Measurements from ENCODE around the gene RDH13. TPM values are rescaled to one million over a fixed set of nuclear protein-coding genes. Genes with fewer than 3 reads are reported as not detected.
A peak's percentile ranks its signal among the peaks of the same experiment; 100 is the strongest.
"Not testable (repeated sequence)": the region's sequence is repeated elsewhere in the genome, so short reads cannot be mapped to it uniquely, and the experiment has no call there.

The RDH13 gene
- total RNA-seq, 1 experiment from 2014 or later: 8.7 TPM

DNA sequence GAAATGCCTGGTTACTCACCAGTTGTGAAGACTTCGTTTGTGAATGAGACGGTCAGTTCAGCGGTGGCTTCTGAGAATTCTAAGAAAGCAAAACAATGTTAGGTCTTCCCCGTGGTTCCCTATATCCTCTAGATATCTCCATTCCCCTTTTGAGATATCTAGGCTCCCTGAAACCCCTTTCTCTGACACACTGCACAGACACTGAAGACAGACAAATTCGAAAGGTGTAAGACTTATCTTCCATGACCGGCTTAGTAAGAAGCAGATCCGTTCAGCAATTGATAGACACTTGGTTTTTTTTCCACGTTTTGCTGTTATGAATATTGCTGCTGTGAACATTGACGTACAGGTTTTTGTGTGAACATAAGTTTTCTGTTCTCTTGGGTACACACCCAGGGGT is 44.3 kb downstream of the RDH13 start:
- no peak for DNase-seq (ENCODE audit: low read depth)

DNA sequence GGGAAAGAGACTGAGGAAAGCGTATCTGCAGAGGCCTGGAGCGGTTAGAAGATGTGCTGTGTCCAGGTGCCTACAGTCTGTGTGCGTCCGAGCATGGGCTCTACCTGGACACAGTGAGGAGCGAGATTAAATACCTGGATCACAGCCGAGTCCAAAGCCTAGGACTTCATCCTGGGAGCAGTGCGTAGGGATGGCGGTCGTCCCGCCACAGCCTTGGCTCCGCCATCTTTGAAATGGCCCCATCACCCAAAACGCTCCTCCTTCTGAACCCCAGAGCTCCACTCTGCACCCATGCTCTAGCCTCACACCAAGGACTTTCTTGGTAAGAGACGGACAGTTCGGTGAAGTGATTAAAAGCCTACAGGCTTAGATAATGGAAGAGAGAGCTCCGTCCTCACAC is 44.7 kb downstream of the RDH13 start:
- DNase-seq (ENCODE audit: low read depth): no peak

DNA sequence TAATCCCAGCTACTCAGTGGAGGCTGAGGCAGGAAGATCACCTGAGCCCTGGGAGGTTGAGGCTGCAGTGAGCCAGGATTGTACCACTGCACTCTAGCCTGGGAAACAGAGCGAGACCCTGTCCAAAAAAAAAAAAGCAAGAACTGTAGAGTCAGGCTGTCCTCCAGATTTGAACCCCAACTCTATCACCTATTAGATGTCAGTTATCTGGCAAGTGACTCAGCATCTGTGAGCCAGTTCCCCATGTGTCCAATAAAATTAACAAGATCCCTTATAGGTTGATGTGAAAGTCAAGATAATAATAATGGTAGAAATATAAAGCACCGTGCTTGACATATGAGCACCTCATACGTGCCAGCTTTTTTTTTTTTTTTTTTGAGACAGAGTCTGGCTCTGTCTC is 46.9 kb downstream of the RDH13 start:
- no peak for DNase-seq (ENCODE audit: low read depth)

DNA sequence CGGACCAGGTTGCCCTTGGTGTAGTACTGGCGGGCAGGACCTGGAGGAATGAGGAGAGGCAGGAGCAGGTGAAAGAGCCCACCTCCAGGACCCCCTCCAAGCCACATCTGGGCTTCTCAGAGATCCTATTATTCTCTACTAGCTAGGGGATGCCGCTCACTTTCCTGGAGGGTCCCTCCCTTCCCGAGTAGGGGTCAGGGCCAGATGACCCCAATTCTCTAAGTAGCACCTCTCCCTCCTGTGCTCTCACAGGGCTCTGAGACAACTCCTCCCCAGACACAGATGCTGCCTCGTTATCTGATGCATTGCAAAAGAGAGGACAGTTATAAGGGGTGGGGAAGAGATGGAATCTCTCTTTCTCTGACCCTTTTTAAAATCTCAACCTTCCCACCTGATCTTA is 47.8 kb downstream of the RDH13 start:
- DNase-seq (ENCODE audit: low read depth): no peak

DNA sequence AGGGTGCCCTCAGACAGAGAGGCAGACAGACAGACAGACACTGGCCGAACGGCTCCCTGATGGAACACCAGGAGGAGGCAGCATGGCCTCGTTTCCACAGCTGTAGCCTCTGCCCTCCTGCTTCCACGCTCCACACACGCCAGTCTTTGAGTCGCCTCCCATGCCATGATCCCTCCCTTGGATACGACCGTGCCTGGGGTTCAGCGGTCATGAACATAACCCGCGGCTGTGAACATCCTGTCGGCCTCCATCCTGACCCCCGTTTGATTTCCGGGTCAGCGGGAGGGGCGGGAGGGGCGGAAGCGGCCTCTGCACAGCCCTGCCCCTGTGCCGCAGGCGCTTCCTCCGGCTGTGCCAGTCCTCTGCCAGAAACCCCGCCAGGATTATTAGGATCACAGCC is 48.2 kb downstream of the RDH13 start:
- DNase-seq (ENCODE audit: low read depth): no peak

DNA sequence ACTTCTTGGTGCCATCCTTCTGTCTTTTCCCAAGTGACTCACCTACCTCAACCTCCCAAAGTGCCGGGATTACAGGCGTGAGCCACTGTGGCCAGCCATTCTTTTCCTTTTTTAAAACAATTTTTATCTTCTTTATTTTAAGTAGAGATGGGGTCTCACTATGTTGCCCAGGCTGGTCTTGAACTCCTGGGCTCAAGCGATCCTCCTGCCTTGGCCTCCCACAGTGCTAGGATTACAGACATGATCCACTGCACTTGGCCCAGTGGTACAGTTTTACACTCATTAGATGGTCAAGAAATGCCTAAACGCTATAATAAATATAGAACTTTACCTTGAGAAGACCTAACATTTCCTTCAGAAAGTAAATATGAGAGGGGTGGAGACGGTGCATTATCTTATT is 49.4 kb downstream of the RDH13 start:
- no peak for DNase-seq (ENCODE audit: low read depth)

DNA sequence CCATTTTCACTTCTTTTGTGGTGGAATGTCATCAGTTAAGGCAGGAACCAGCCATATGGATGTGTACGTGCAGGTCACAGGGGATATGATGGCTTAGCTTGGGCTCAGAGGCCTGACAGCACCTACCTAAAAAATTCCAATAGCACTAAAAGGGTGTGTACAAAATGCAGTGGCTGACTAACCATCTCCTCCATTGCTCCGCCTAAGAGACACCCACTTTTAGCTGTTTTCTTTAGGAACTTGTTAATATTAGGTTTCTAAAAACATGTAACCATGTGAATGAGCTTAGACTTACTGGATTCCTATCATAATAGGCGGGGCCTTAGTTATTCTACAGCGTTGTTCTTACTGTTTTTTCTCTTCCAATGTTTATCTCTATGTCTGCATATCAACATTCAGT is 50.6 kb downstream of the RDH13 start:
- DNase-seq (ENCODE audit: low read depth): no peak

DNA sequence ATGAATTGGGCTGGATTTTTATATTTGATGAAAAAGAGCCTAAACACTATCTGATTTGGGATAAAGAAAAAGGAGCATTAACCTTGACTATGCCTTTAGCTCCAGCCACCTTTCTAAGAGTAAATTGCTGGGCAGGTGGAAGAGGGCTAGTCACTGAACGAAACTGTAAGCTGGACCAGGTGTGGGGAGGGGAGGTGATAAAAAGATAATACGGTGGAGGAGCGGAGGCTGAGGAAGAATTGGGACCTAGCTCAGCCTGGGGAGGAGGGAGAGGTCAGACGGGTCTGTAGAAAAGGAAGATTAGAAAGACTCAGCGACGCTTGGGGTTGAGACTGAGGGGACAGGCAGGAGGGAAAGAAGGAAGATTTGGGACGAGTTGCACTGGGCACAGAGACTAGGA is 52.4 kb downstream of the RDH13 start:
- DNase-seq (ENCODE audit: low read depth): not testable (repeated sequence)

DNA sequence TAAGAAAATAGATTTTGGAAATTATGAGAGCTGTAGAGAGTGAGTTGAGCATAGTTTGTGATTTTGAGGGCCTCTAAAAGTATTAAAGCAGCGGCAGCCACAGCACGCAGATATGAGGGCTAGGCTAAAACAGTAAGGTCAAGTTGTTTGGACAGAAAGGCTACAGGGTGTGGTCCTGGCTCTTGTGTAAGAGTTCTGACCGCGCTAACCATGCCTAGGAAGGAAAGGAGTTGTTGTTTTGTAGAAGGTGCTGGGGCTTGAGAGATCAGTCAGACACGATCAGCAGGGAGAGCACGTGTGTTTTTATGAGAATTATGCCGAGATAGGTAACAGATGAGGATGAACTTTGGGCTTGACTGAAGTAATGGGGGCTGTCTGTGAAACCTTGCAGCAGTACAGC is 54.2 kb downstream of the RDH13 start:
- DNase-seq (ENCODE audit: low read depth): not testable (repeated sequence)

DNA sequence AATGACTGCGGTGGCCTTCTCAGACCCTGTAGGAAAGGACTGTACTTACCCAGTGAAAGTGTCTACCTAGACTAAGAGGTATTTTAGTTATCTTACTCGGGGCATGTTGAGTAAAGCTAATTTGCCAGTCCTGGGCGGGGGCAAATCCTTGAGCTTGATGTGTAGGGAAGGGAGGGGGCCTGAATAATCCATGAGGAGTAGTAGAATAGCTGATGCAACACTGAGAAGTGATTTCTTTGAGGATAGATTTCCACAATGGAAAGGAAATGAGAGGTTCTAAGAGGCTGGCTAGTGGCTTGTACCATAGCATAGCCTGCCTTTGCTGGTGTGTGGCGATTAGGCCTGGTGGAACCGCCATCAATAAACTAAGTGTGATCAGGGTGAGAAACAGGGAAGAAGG is 54.8 kb downstream of the RDH13 start:
- not testable (repeated sequence) for DNase-seq (ENCODE audit: low read depth)

DNA sequence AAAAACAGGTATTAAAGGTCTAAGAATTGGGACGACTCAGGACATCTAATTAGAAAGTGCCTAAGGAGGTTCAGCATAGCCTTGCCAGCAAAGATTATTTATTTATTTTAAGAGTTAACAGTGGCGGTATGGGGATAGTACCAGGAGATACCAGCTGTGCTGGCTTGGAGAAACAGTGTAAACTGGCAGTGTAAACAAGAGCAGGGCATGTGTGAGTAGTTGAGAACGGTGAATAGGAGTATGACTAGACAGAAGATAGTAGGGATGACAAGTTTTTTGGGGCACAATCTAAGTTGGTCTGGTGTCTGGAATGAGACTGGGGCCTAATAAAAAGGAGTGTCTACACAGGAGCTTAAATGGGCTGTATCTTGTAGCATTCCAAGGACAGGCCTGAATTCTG is 55.4 kb downstream of the RDH13 start:
- not testable (repeated sequence) for DNase-seq (ENCODE audit: low read depth)

DNA sequence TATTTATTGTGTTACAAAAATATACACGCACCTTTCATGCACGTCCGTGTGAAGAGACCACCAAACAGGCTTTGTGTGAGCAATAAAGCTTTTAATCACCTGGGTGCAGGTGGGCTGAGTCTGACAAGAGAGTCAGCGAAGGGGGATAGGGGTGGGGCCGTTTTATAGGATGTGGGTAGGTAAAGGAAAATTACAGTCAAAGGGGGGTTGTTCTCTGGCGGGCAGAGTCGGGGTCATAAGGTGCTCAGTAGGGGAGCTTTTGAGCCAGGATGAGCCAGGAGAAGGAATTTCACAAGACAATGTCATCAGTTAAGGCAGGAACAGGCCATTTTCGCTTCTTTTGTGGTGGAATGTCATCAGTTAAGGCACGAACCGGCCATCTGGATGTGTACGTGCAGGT is 56.2 kb downstream of the RDH13 start:
- DNase-seq (ENCODE audit: low read depth): not testable (repeated sequence)

DNA sequence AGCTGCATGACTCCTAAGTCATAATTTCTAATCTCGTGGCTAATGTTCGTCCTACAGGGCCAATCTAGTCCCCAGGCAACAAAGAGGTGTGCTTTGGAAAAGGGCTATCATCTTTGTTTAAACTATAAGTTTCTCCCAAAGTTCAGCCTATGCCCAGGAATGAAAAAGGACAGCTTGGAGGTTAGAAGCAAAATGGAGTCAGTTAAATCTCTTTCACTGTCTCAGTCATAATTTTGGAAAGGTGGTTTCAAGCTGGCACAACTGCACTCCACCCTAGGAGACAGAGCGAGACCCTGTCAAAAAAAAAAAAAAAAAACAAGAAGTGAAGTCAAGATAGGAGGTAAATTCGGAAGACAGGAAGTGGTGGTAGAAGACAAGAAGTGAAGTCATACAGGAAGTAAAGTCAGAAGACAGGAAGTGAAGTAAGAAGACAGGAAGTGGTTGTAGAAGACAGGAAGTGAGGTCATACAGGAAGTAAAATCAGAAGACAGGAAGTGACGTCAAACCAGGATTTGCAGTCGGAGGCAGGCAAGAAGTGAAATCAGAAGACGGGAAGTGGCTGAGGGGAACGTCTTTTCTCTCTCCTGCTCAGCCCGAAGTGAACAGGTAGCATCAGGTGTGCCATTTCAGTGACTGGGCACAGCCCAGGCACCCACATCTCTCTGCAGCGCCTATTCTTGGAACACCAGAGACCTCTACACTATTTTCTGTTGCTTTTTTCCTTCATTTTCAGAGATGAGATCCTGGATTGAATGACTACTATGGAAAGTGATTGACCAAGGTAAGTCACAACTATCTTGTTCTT is 57.1 kb downstream of the RDH13 start:
- DNase-seq (ENCODE audit: low read depth): peak; percentile 29

DNA sequence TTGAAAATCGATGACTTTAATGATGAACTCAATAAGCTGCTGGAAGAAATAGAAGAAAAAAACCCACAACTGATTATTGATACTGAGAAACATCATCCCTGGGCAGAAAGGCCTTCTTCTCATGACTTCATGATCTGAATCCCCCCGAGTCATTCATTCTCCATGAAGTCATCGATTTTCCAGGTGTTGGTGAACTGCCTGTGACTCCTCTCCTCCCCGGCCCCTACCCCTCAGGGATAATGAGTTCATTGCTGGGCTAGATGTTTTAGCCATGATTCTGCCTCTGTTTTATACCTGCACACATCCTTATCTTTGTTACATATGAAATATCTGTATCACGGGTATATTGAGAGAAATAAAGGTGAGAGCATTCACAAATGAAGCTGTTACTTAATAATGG is 62.2 kb downstream of the RDH13 start:
- no peak for DNase-seq (ENCODE audit: low read depth)

DNA sequence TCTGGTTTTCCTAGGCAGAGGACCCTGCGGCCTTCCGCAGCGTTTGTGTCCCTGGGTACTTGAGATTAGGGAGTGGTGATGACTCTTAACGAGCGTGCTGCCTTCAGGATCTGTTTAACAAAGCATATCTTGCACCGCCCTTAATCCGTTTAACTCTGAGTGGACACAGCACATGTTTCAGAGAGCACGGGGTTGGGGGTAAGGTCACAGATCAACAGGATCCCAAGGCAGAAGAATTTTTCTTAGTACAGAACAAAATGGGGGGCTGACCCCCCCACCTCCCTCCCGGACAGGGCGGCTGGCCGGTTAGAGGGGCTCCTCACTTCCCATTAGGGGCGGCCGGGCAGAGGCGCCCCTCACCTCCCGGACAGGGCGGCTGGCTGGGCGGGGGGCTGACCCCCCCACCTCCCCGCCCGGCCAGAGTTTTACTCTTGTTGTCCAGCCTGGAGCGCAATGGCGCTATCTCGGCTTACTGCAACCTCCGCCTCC is 64.2 kb downstream of the RDH13 start:
- DNase-seq (ENCODE audit: low read depth): not testable (repeated sequence)

DNA sequence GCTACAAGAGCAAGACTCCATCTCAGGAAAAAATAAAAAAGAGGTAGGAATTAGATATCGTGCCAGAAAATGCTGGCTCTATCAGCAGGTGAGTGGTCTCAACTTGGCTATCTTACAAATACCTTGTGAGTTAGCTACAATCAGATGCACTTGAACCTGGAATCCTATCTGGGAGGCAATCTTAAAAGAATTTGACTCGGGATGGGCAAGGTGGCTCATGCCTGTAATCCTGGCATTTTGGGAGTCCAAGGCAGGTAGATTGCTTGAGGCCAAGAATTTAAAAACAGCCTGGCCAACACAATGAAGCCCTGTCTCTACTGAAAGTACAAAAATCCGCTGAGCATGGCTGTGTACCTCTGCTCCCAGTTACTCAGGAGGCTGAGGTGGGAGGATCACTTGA is 67.4 kb downstream of the RDH13 start:
- no peak for DNase-seq (ENCODE audit: low read depth)

Other genes with a start within 250 kb of the RDH13 start
- not detected in 2 replicates for gene KIR3DL1, start 246.7 kb downstream of the RDH13 start, total RNA-seq (2014; rRNA removed)
- gene KIR2DS4, start 230.5 kb downstream of the RDH13 start, total RNA-seq (2014; rRNA removed): not detected in 2 replicates
- not detected in 2 replicates for gene KIR3DL2, start 212.7 kb downstream of the RDH13 start, total RNA-seq (2014; rRNA removed)
- gene FCAR, start 188.9 kb downstream of the RDH13 start, total RNA-seq (2014; rRNA removed): not detected in 2 replicates
- not detected in 2 replicates for gene NCR1, start 157.0 kb downstream of the RDH13 start, total RNA-seq (2014; rRNA removed)
- gene NLRP7, start 115.6 kb downstream of the RDH13 start, total RNA-seq (2014; rRNA removed): not detected in 2 replicates
- gene NLRP2, start 96.8 kb downstream of the RDH13 start, total RNA-seq (2014; rRNA removed): not detected in 2 replicates
- gene GP6, start 24.9 kb downstream of the RDH13 start, total RNA-seq (2014; rRNA removed): not detected in 2 replicates
- gene EPS8L1, start 12.7 kb upstream of the RDH13 start, total RNA-seq (2014; rRNA removed): 2.0 and 2.2 TPM in 2 replicates
- gene PPP1R12C, start 54.5 kb upstream of the RDH13 start, total RNA-seq (2014; rRNA removed): 78.0 and 90.4 TPM in 2 replicates
- 52.6 and 73.4 TPM in 2 replicates for gene TNNT1, start 86.1 kb upstream of the RDH13 start, total RNA-seq (2014; rRNA removed)
- 0.26 and 0.92 TPM in 2 replicates for gene TNNI3, start 94.6 kb upstream of the RDH13 start, total RNA-seq (2014; rRNA removed)
- gene DNAAF3, start 103.5 kb upstream of the RDH13 start, total RNA-seq (2014; rRNA removed): 0.90 and 1.3 TPM in 2 replicates
- gene SYT5, start 117.1 kb upstream of the RDH13 start, total RNA-seq (2014; rRNA removed): not detected in 2 replicates
- gene PTPRH, start 146.4 kb upstream of the RDH13 start, total RNA-seq (2014; rRNA removed): 0.19 and 0.29 TPM in 2 replicates
- gene TMEM86B, start 165.6 kb upstream of the RDH13 start, total RNA-seq (2014; rRNA removed): 0.98 and 1.5 TPM in 2 replicates
- 57.1 and 61.4 TPM in 2 replicates for gene PPP6R1, start 195.9 kb upstream of the RDH13 start, total RNA-seq (2014; rRNA removed)
- gene HSPBP1, start 217.0 kb upstream of the RDH13 start, total RNA-seq (2014; rRNA removed): 45.7 and 49.8 TPM in 2 replicates
- 5.7 and 10.8 TPM in 2 replicates for gene BRSK1, start 220.8 kb upstream of the RDH13 start, total RNA-seq (2014; rRNA removed)

Data from LHCN-M2 (cell line).